Measurements from ENCODE around the gene CEACAM3.

DNA sequence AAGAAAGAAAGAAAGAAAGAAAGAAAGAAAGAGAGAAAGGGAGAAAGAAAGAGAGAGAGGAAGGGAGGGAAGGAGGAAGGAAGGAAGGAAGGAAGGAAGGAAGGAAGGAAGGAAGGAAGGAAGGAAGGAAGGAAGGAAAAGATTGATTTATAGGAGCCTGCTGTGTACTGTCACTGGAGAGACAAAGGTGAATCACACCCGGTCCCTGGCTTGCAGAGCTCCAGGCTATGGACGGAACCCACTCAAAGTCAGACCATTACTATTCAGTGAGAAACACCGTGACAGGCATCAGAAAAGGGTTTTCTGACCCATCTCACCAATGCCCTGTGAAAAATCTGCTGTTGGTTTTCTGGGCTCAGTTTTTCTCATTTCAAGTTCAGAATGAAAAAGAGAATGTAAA lies 48.4 kb upstream of the CEACAM3 start:
- TF ChIP-seq GABPA (tag; conservative IDR thresholded peaks at IDR 0.05; ENCODE audit: low read depth) (no peak), CHD2 (IDR thresholded peaks at IDR 0.05; ENCODE audit: low read depth, low read length) (no peak), ELF4 (CRISPR knock-in tag; IDR thresholded peaks at IDR 0.05) (no peak), NFATC3 (IDR thresholded peaks at IDR 0.05) (no peak), ZNF274 (IDR thresholded peaks at IDR 0.05; ENCODE audit: borderline replicate concordance, low read depth, low read length) (no peak), FOS (IDR thresholded peaks at IDR 0.05; ENCODE audit: extremely low read depth, insufficient read length) (no peak), SMC3 (conservative IDR thresholded peaks at IDR 0.05; ENCODE audit: insufficient read depth, low read depth, low read length) (no peak)
- TF ChIP-seq, protein P1, sequence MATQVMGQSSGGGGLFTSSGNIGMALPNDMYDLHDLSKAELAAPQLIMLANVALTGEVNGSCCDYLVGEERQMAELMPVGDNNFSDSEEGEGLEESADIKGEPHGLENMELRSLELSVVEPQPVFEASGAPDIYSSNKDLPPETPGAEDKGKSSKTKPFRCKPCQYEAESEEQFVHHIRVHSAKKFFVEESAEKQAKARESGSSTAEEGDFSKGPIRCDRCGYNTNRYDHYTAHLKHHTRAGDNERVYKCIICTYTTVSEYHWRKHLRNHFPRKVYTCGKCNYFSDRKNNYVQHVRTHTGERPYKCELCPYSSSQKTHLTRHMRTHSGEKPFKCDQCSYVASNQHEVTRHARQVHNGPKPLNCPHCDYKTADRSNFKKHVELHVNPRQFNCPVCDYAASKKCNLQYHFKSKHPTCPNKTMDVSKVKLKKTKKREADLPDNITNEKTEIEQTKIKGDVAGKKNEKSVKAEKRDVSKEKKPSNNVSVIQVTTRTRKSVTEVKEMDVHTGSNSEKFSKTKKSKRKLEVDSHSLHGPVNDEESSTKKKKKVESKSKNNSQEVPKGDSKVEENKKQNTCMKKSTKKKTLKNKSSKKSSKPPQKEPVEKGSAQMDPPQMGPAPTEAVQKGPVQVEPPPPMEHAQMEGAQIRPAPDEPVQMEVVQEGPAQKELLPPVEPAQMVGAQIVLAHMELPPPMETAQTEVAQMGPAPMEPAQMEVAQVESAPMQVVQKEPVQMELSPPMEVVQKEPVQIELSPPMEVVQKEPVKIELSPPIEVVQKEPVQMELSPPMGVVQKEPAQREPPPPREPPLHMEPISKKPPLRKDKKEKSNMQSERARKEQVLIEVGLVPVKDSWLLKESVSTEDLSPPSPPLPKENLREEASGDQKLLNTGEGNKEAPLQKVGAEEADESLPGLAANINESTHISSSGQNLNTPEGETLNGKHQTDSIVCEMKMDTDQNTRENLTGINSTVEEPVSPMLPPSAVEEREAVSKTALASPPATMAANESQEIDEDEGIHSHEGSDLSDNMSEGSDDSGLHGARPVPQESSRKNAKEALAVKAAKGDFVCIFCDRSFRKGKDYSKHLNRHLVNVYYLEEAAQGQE (IDR thresholded peaks at IDR 0.05; ENCODE audit: borderline replicate concordance), result no peak
- TF ChIP-seq, protein P1 (CRISPR knock-in tag; IDR thresholded peaks at IDR 0.05; ENCODE audit: low read depth), result no peak

Data from K562 (cell line).